ENCODE data around the gene CKAP5. TPM values are rescaled to one million over a fixed set of nuclear protein-coding genes. Genes with fewer than 3 reads are reported as not detected.
A peak's percentile ranks its signal among the peaks of the same experiment; 100 is the strongest.

CKAP5 gene
- 193 TPM for total RNA-seq (ENCODE audit: unreplicated experiment)
- long read RNA-seq, partial matches to known transcripts: 7 of 8 reads
- long read RNA-seq, other reads (novel, unspliced or antisense): 1 of 8 reads

- Mint-ChIP-seq H3K4me3 (ENCODE audit: unreplicated experiment) (peak within 1 kb of the TSS; percentile 92), H3K36me3 (ENCODE audit: unreplicated experiment) (no peaks in the 10 kb centered on the region), H3K27me3 (ENCODE audit: unreplicated experiment) (peaks cover 6% of the 10 kb centered on the region), H3K27ac (ENCODE audit: unreplicated experiment) (peak within 1 kb of the TSS; percentile 89), H3K9me3 (ENCODE audit: unreplicated experiment) (no peaks in the 10 kb centered on the region), H3K4me1 (ENCODE audit: low read depth, unreplicated experiment) (peaks cover 4% of the 10 kb centered on the region)
- peak; percentile 90 for DNase-seq
- no peak for TF ChIP-seq CTCF (IDR thresholded peaks at IDR 0.05; ENCODE audit: partially characterized antibody, unreplicated experiment)
Measured at GRCh38 chr11:46845740-46846509, at the start of gene CKAP5. Gene CKAP5, minus strand, starts transcription at chr11:46846280. Its CDS starts 25,049 bp downstream, at chr11:46821231.

GRCh38 chr11:46895821-46896220 is 49.7 kb upstream of the CKAP5 start:
- Mint-ChIP-seq H3K4me3 (ENCODE audit: unreplicated experiment) (no peak overlapping the region), H3K27me3 (ENCODE audit: unreplicated experiment) (peaks cover 3% of the 10 kb centered on the region), H3K36me3 (ENCODE audit: unreplicated experiment) (no peaks in the 10 kb centered on the region), H3K4me1 (ENCODE audit: low read depth, unreplicated experiment) (peaks cover 8% of the 10 kb centered on the region), H3K27ac (ENCODE audit: unreplicated experiment) (peak overlapping the region; percentile 91), H3K9me3 (ENCODE audit: unreplicated experiment) (peaks cover 2% of the 10 kb centered on the region)
- no peak for DNase-seq
- no peak for TF ChIP-seq CTCF (IDR thresholded peaks at IDR 0.05; ENCODE audit: partially characterized antibody, unreplicated experiment)

DNA sequence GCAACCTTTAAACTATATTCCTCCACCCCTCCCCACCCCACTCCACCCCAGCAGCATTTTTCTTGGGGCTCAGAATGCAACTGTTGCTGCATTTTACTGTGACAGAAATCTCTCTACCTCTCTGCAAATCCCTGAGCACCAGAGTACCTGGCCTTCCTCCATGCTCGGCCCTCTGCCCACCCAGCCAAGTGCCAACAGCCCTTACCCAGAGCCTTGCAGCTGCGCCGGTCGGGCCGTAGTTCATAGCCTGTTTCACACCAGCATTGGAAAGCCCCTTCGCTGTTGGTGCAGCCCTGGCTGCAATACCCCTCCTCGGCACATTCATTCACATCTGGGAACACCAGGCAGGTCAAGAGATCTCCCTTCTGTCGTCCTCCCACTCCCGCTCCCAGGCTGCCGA is 48.9 kb upstream of the CKAP5 start:
- Mint-ChIP-seq H3K27ac (ENCODE audit: unreplicated experiment) (no peak overlapping the region), H3K27me3 (ENCODE audit: unreplicated experiment) (peaks cover 3% of the 10 kb centered on the region), H3K9me3 (ENCODE audit: unreplicated experiment) (peaks cover 2% of the 10 kb centered on the region), H3K4me3 (ENCODE audit: unreplicated experiment) (no peak overlapping the region), H3K4me1 (ENCODE audit: low read depth, unreplicated experiment) (peaks cover 9% of the 10 kb centered on the region), H3K36me3 (ENCODE audit: unreplicated experiment) (no peaks in the 10 kb centered on the region)
- no peak for DNase-seq
- TF ChIP-seq CTCF (IDR thresholded peaks at IDR 0.05; ENCODE audit: partially characterized antibody, unreplicated experiment): no peak

DNA sequence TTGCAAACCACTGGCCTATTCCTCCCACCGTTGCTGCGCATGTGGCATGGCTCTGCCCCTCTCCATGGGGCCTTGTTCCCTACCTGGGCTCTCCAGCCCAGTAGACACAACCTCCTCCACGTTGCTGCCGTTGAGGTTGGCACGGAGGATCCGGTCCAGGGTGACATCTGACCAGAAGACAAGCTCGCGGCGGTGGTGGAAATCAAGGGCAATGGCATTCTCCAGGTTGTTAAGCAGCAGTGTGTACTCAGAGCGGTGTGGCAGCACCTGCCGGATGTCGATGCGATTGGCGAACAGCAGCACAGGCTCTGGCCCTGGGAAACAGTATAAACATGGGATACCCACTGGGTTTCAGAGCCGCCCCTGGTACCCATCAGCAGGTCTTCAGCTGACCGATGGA is 48.4 kb upstream of the CKAP5 start:
- Mint-ChIP-seq H3K36me3 (ENCODE audit: unreplicated experiment) (no peaks in the 10 kb centered on the region), H3K27me3 (ENCODE audit: unreplicated experiment) (peaks cover 3% of the 10 kb centered on the region), H3K27ac (ENCODE audit: unreplicated experiment) (no peak overlapping the region), H3K4me3 (ENCODE audit: unreplicated experiment) (no peak overlapping the region), H3K4me1 (ENCODE audit: low read depth, unreplicated experiment) (peaks cover 13% of the 10 kb centered on the region), H3K9me3 (ENCODE audit: unreplicated experiment) (peaks cover 5% of the 10 kb centered on the region)
- no peak for DNase-seq
- no peak for TF ChIP-seq CTCF (IDR thresholded peaks at IDR 0.05; ENCODE audit: partially characterized antibody, unreplicated experiment)

DNA sequence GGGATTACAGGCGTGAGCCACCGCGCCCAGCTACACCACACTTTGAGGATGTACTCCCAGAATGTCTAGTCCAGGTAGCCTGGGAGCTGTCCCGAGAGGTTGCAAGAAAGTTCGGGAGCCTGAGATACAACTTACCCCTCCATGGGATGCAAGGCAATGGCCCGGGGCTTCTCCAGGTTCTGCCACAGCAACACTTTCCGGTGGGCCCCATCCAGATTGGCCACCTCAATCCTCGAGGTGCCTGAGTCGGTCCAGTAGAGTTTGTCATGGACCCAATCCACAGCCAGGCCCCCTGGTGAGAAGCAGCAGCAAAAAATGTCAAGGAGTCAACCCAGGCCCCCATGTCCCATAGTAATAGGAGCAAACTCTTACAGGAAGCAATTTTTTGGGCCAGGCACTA is 46.8 kb upstream of the CKAP5 start:
- Mint-ChIP-seq H3K9me3 (ENCODE audit: unreplicated experiment) (peaks cover 3% of the 10 kb centered on the region), H3K4me1 (ENCODE audit: low read depth, unreplicated experiment) (peaks cover 21% of the 10 kb centered on the region), H3K27me3 (ENCODE audit: unreplicated experiment) (peaks cover 3% of the 10 kb centered on the region), H3K27ac (ENCODE audit: unreplicated experiment) (no peak overlapping the region), H3K36me3 (ENCODE audit: unreplicated experiment) (no peaks in the 10 kb centered on the region), H3K4me3 (ENCODE audit: unreplicated experiment) (no peak overlapping the region)
- DNase-seq: no peak
- no peak for TF ChIP-seq CTCF (IDR thresholded peaks at IDR 0.05; ENCODE audit: partially characterized antibody, unreplicated experiment)

Measured in glutamatergic neuron (in vitro differentiated cells).